Measurements from ENCODE around the gene TMEM223.
"Not testable (repeated sequence)": the region's sequence is repeated elsewhere in the genome, so short reads cannot be mapped to it uniquely, and the experiment has no call there.

TMEM223 gene

GRCh38 chr11:62753736-62754603 is 37.8 kb downstream of the TMEM223 start, which contains the start of gene ZBTB3:
Gene ZBTB3 (minus strand): TSS chr11:62754160. CDS start chr11:62753664, 496 bp downstream.
- H3K27ac ChIP-seq = peak within 1 kb of the TSS; percentile 39; the same call in 1 of the 2 replicates
- no peaks in the 10 kb centered on the region for H4K20me1 ChIP-seq (ENCODE audit: insufficient read depth)
- H2AFZ ChIP-seq (ENCODE audit: low read depth) = peak within 1 kb of the TSS; percentile 80
- H3K36me3 ChIP-seq (ENCODE audit: insufficient read depth) = no peaks in the 10 kb centered on the region
- H3K79me2 ChIP-seq (ENCODE audit: insufficient read depth, low read depth) = no peaks in the 10 kb centered on the region
- peak within 1 kb of the TSS; percentile 38; the same call in 1 of the 2 replicates for H3K9ac ChIP-seq
- peaks cover 5% of the 10 kb centered on the region for H3K4me1 ChIP-seq (ENCODE audit: low read depth, poor library complexity, severe bottlenecking)
- no peak for TF ChIP-seq CTCF (conservative IDR thresholded peaks at IDR 0.05; ENCODE audit: low read depth, low read length)
- no peaks in the 10 kb centered on the region for H3K27me3 ChIP-seq (ENCODE audit: insufficient read depth, low read depth)
- peak within 1 kb of the TSS; percentile 64 for H3K4me2 ChIP-seq
- H3K4me3 ChIP-seq (IDR thresholded peaks at IDR 0.05; ENCODE audit: insufficient read depth, low read depth, low read length) = no peak within 1 kb of the TSS

DNA sequence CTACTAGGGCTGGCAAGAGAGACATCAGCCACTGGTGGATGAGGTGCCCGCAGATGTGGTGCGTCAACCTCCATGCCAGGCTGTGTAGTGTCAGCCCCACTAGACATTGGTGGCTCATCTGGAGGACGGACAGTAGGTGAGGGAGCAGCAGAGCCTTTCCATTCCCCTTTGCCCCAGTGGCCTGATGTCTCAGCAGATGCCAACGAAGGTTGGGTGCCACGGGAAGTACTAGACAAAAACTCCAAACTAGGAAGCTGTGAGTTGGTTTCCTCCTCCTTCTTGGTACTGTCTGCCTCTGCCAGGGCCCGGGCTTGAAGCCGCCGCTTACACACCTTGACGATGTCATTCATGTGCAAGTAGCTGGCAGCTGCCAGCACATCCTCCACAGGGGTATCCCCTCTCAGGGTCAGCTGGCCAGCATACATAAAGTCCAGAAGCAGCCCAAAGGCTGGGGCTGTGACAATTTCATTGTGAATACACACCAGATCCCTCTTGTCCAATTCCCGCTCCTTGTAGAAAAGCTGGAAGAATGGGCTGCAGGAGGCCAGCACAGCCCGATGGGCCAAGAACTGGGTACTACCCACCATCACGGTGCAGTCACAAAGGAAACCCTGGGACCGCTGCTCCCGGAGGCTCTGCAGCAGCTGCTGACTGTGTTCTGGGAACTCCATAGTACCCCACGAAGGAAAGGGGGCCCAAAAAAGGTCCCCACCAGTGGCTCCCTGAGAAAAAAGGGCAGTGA is 38.6 kb downstream of the TMEM223 start:
- no peak for TF ChIP-seq CTCF (conservative IDR thresholded peaks at IDR 0.05; ENCODE audit: low read depth, low read length)
- H2AFZ ChIP-seq (ENCODE audit: low read depth) = peak overlapping the region; percentile 76; the same call in 1 of the 2 replicates
- no peak overlapping the region for H3K4me3 ChIP-seq (IDR thresholded peaks at IDR 0.05; ENCODE audit: insufficient read depth, low read depth, low read length)
- H4K20me1 ChIP-seq (ENCODE audit: insufficient read depth) = no peaks in the 10 kb centered on the region
- no peaks in the 10 kb centered on the region for H3K79me2 ChIP-seq (ENCODE audit: insufficient read depth, low read depth)
- peaks cover 5% of the 10 kb centered on the region for H3K4me1 ChIP-seq (ENCODE audit: low read depth, poor library complexity, severe bottlenecking)
- H3K36me3 ChIP-seq (ENCODE audit: insufficient read depth) = no peaks in the 10 kb centered on the region
- no peak overlapping the region for H3K9ac ChIP-seq
- H3K27ac ChIP-seq = 0 out of 2 replicates have a peak overlapping the region, but pooled peaks have one; percentile 39
- no peaks in the 10 kb centered on the region for H3K27me3 ChIP-seq (ENCODE audit: insufficient read depth, low read depth)
- peak overlapping the region; percentile 64 for H3K4me2 ChIP-seq

DNA sequence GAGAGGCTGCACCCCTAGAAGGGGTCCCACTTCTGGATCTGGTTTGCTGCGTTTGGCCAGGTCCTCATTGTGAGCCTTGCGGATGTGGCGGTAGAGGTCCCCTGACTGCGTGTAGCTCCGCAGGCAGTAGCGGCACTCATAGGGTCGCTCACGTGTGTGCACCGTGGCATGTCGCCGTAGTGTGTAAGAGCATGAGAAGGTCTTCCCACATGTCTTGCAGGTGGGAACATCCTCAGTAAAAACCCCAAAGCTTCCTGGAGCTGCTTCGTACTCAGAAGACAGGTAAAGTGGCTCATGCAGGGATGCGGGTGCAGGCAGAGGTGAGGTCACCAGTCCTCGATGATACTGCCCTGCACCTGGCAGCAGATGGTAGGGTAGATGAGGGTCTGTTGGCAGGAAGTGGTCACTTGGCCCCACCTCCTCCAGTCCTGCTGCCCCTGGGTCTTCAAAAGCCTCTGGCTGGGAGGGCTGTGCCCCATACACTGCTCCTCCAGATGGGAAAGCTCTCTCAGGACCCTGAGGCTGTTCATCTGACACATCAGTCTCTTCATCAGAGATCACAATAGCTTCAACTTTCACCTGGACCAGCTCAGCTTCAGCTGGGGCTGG is 39.5 kb downstream of the TMEM223 start:
- Histone ChIP-seq H3K4me2 (no peak overlapping the region), H3K4me1 (ENCODE audit: low read depth, poor library complexity, severe bottlenecking) (peaks cover 5% of the 10 kb centered on the region), H2AFZ (ENCODE audit: low read depth) (no peak overlapping the region), H3K4me3 (IDR thresholded peaks at IDR 0.05; ENCODE audit: insufficient read depth, low read depth, low read length) (no peak overlapping the region), H3K27me3 (ENCODE audit: insufficient read depth, low read depth) (no peaks in the 10 kb centered on the region), H3K36me3 (ENCODE audit: insufficient read depth) (no peaks in the 10 kb centered on the region), H4K20me1 (ENCODE audit: insufficient read depth) (no peaks in the 10 kb centered on the region), H3K27ac (no peak overlapping the region), H3K9ac (no peak overlapping the region), H3K79me2 (ENCODE audit: insufficient read depth, low read depth) (no peaks in the 10 kb centered on the region)
- no peak for TF ChIP-seq CTCF (conservative IDR thresholded peaks at IDR 0.05; ENCODE audit: low read depth, low read length)

DNA sequence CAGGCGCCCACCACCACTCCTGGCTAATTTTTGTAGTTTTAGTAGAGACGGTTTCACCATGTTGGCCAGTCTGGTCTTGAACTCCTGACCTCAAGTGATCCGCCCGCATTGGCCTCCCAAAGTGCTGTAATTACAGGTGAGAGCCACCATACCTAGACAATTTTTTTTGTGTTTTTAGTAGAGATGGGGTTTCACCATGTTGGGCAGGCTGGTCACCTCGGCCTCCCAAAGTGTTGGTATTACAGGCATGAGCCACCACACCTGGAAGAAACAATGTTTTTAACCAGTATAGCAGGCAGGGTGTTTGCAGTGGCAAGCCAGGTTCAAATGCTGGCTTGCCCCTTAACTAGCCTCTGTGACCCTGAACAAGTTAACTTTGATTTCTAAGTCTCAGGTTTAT is 41.9 kb downstream of the TMEM223 start:
- H3K4me3 ChIP-seq (IDR thresholded peaks at IDR 0.05; ENCODE audit: insufficient read depth, low read depth, low read length); H3K36me3 ChIP-seq (ENCODE audit: insufficient read depth); H4K20me1 ChIP-seq (ENCODE audit: insufficient read depth); H3K4me2 ChIP-seq; H3K27me3 ChIP-seq (ENCODE audit: insufficient read depth, low read depth); H3K27ac ChIP-seq; H3K79me2 ChIP-seq (ENCODE audit: insufficient read depth, low read depth); H3K9ac ChIP-seq; H3K4me1 ChIP-seq (ENCODE audit: low read depth, poor library complexity, severe bottlenecking); H2AFZ ChIP-seq (ENCODE audit: low read depth): not testable (repeated sequence)

Measured in KMS-11 (cell line).